Endothelial cell of umbilical vein (primary cell): ENCODE results near the gene STPG4. TPM values are rescaled to one million over a fixed set of nuclear protein-coding genes. Genes with fewer than 3 reads are reported as not detected.

ENCODE experiments used
- BruUV-seq: library from RNA; stranded (reverse); fragments of 400-500 nt; replicated peaks from 2 replicates; lab custom pipeline; 2021; lab: Mats Ljungman, UMichigan
- CTCF ChIA-PET: fragments of 300-600, 350-600 bp; sonication (Branson Sonifier 250); formaldehyde crosslinking; loops from one replicate; lab custom pipeline; 2021; ENCODE audit warnings: antibody characterized with exemption, inconsistent platforms; lab: Charles Lee
- POLR2A ChIA-PET: fragments of 300-600, 350-600 bp; sonication (Branson Sonifier 250); formaldehyde crosslinking; loops from one replicate; lab custom pipeline; 2021; ENCODE audit warnings: antibody characterized with exemption, inconsistent platforms; lab: Charles Lee
- DNase-seq: peaks from one replicate; pipeline ENCODE4 v3.0.0-alpha.2; 2011; ENCODE audit warnings: low read depth, low spot score
- FAIRE-seq: peaks from 2 replicates; lab custom pipeline; 2011; peaks lifted over from hg19 to GRCh38; lab: Jason Lieb, UNC
- H2AFZ ChIP-seq: 2 replicates; pipeline ENCODE4 v1.6.0; 2012; ENCODE audit warnings: low read depth, low read length, control low read depth, inconsistent platforms
- H3K27ac ChIP-seq: 2 replicates; pipeline ENCODE4 v1.5.1; 2011; ENCODE audit warnings: low read depth, mild to moderate bottlenecking, control low read depth, low read length, moderate library complexity; ENCODE audit not compliant: insufficient read depth
- H3K27me3 ChIP-seq, 2 experiments: 2 replicates each; pipeline versions ENCODE4 v1.6.0 to v1.6.1; 2011; ENCODE audit warnings: low read length in 2 of 2, mixed read lengths in 1 of 2; ENCODE audit not compliant: control insufficient read depth in 2 of 2, insufficient read depth in 2 of 2
- H3K36me3 ChIP-seq, 2 experiments: 2 replicates in 1 of 2; 3 replicates in 1 of 2; pipeline ENCODE4 v1.5.1; 2011; ENCODE audit warnings: low read length in 2 of 2, mild to moderate bottlenecking in 1 of 2, moderate library complexity in 1 of 2; ENCODE audit not compliant: control insufficient read depth in 2 of 2, insufficient read depth in 2 of 2; ENCODE audit errors: extremely low read depth in 1 of 2
- H3K4me1 ChIP-seq: 3 replicates; pipeline ENCODE4 v1.5.1; 2011; ENCODE audit warnings: mild to moderate bottlenecking, low read length; ENCODE audit not compliant: control insufficient read depth, insufficient read depth; ENCODE audit errors: extremely low read depth
- H3K4me2 ChIP-seq: 2 replicates; pipeline ENCODE4 v1.6.1; 2011; ENCODE audit warnings: low read length, control low read depth, mixed read lengths; ENCODE audit not compliant: insufficient read depth
- H3K4me3 ChIP-seq, 3 experiments: fragments of 200-600 bp in 1 of 3; sonication (generic), shearing (Covaris generic) in 1 of 3; replicated peaks in 1 of 3; 2 replicates each; pipeline ENCODE4 v1.5.1; 2011 to 2016; ENCODE audit warnings: control low read depth in 3 of 3, low read length in 3 of 3, mild to moderate bottlenecking in 2 of 3, inconsistent platforms in 1 of 3, low read depth in 1 of 3, moderate library complexity in 1 of 3; ENCODE audit not compliant: insufficient read depth in 1 of 3
- H3K79me2 ChIP-seq: 2 replicates; pipeline ENCODE4 v1.6.0; 2012; ENCODE audit warnings: low read length, inconsistent platforms; ENCODE audit not compliant: control insufficient read depth, insufficient read depth
- H3K9ac ChIP-seq: replicated peaks from 2 replicates; pipeline ENCODE3; 2011; ENCODE audit warnings: low read length, control low read depth; ENCODE audit not compliant: insufficient read depth; ENCODE audit errors: extremely low read depth
- H3K9me1 ChIP-seq: replicated peaks from 3 replicates; pipeline ENCODE4 v1.6.0; 2011; ENCODE audit warnings: mild to moderate bottlenecking, low read length; ENCODE audit not compliant: control insufficient read depth, insufficient read depth; ENCODE audit errors: extremely low read depth
- H3K9me3 ChIP-seq: replicated peaks from 2 replicates; pipeline ENCODE4 v1.5.1; 2012; ENCODE audit warnings: low read length, inconsistent platforms; ENCODE audit not compliant: control insufficient read depth, insufficient read depth
- H4K20me1 ChIP-seq: replicated peaks from 2 replicates; pipeline ENCODE3; 2011; ENCODE audit warnings: mild to moderate bottlenecking, low read length; ENCODE audit not compliant: control insufficient read depth, insufficient read depth; ENCODE audit errors: extremely low read depth
- CTCF ChIP-seq, 2 donors: IDR thresholded peaks; 1 replicate in 1 of 2; 2 replicates in 1 of 2; pipeline ENCODE4 v1.5.1; 2011; ENCODE audit warnings: low read length in 2 of 2, mild to moderate bottlenecking in 2 of 2, moderate library complexity in 2 of 2, control low read depth in 1 of 2, inconsistent platforms in 1 of 2, low read depth in 1 of 2; ENCODE audit not compliant: insufficient read depth in 1 of 2; ENCODE audit errors: extremely low read depth in 1 of 2
- EZH2 ChIP-seq: IDR thresholded peaks from 2 replicates; pipeline ENCODE4 v1.6.1; 2012; ENCODE audit warnings: borderline replicate concordance, low read depth, mild to moderate bottlenecking, moderate library complexity, low read length, inconsistent platforms; ENCODE audit not compliant: severe bottlenecking
- FOS ChIP-seq: IDR thresholded peaks from 2 replicates; pipeline ENCODE4 v1.6.1; 2011; ENCODE audit warnings: mild to moderate bottlenecking, low read length, moderate library complexity, borderline replicate concordance; ENCODE audit not compliant: insufficient read depth
- GATA2 ChIP-seq: IDR thresholded peaks from 2 replicates; pipeline ENCODE4 v1.7.0; 2011; ENCODE audit warnings: low read depth, mild to moderate bottlenecking, moderate library complexity, mixed read lengths, low read length; ENCODE audit not compliant: insufficient read length, insufficient read depth
- JUN ChIP-seq: IDR thresholded peaks from 2 replicates; pipeline ENCODE4 v1.6.1; 2011; ENCODE audit warnings: borderline replicate concordance, low read depth; ENCODE audit not compliant: insufficient read length, insufficient read depth
- MAX ChIP-seq: IDR thresholded peaks from 2 replicates; pipeline ENCODE4 v1.6.1; 2011; ENCODE audit not compliant: insufficient read depth, insufficient read length
- MYC ChIP-seq: IDR thresholded peaks from one replicate; pipeline ENCODE4 v1.6.1; 2011; ENCODE audit warnings: mild to moderate bottlenecking, low read depth, low read length
- POLR2A ChIP-seq: IDR thresholded peaks from 2 replicates; pipeline ENCODE4 v1.6.1; 2012; ENCODE audit warnings: low read depth, mild to moderate bottlenecking, control low read depth, low read length
- POLR2AphosphoS5 ChIP-seq: IDR thresholded peaks from 2 replicates; pipeline ENCODE4 v1.6.1; 2012; ENCODE audit warnings: low read depth, mild to moderate bottlenecking, control low read depth, low read length, moderate library complexity; ENCODE audit not compliant: insufficient read depth
- dilution Hi-C: fragments of 300-500 bp; cut with MboI; formaldehyde crosslinking; loops from one replicate; pipeline ENCODE4 v1.15.0; 2019; ENCODE audit warnings: low sequenced_read_pairs; ENCODE audit not compliant: extremely low pct_ligation_motif_present
- intact Hi-C: fragments of 100-400 bp; cut with micrococcal nuclease; formaldehyde crosslinking; loops from one replicate; pipeline ENCODE4 v1.10.0; 2022
- polyA plus RNA-seq, 4 experiments: library from polyadenylated mRNA; depleted of rRNA in 3 of 4; stranded (reverse) in 3 of 4; unstranded in 1 of 4; fragments of >200 nt; gene quantifications; 2 replicates each; pipeline versions ENCODE4 v1.2.1 to v1.2.3, GENCODE V29; 2011 to 2012; ENCODE audit warnings: missing spikeins in 1 of 4
- total RNA-seq: library from RNA; stranded (reverse); gene quantifications from 2 replicates; pipeline ENCODE4 v1.2.3, GENCODE V29; 2021

STPG4 gene
- total and polyA plus RNA-seq, 2 donors (not counting 3 experiments of a cell fraction or from before 2014, with no cell fraction given), result 0.53 TPM; not detected in 1

- H3K4me2 ChIP-seq, result no peak overlapping the region
- no peaks in the 10 kb centered on the region for H3K9me1 ChIP-seq
- no peak overlapping the region for H2AFZ ChIP-seq
- no peaks in the 10 kb centered on the region for H3K4me1 ChIP-seq
- H3K9me3 ChIP-seq, result no peaks in the 10 kb centered on the region
- no peaks in the 10 kb centered on the region for H4K20me1 ChIP-seq
- TF ChIP-seq POLR2A, result no peak
- no peak for TF ChIP-seq JUN
- no peak for TF ChIP-seq POLR2AphosphoS5
- TF ChIP-seq GATA2, result no peak
- TF ChIP-seq EZH2, result no peak
- no peak for TF ChIP-seq MAX
- TF ChIP-seq CTCF (IDR thresholded peaks at IDR 0.05; ENCODE audit: extremely low read depth in 1 of 2, insufficient read depth in 1 of 2, low read depth in 1 of 2, low read length in 2 of 2), result no peak
- no peak for TF ChIP-seq FOS
- TF ChIP-seq MYC, result no peak
- H3K79me2 ChIP-seq, result no peaks in the 10 kb centered on the region
- dilution Hi-C loops (no loop called here), intact Hi-C loops (no loop called here)
- FAIRE-seq (no peak), DNase-seq (no peak)
- POLR2A ChIA-PET, result no interaction called here
- H3K27ac ChIP-seq, result no peak overlapping the region
- H3K9ac ChIP-seq, result no peak overlapping the region
- H3K27me3 ChIP-seq, result no peaks in the 10 kb centered on the region
- H3K4me3 ChIP-seq, result no peak overlapping the region
- H3K36me3 ChIP-seq, result no peaks in the 10 kb centered on the region
- CTCF ChIA-PET, result interaction anchor here (0.6 kb wide), 1 partner anchor 13 kb away, joined by 3 read pairs; no protein-coding TSS in a partner anchor
- no TSS peak for BruUV-seq
These were observed 98.7 kb downstream of the STPG4 start for GRCh38 chr2:47056374-47056773.
